Stomach smooth muscle (tissue), 2 donors: ENCODE measurements around the gene CLEC16A.
"Not testable (repeated sequence)": the region's sequence is repeated elsewhere in the genome, so short reads cannot be mapped to it uniquely, and the experiment has no call there.

Source experiments
- H3K27ac ChIP-seq: one replicate; pipeline ENCODE4 v1.7.0; 2013; ENCODE audit warnings: mild to moderate bottlenecking, low read length, inconsistent platforms
- H3K27me3 ChIP-seq, 2 donors: one replicate each; pipeline ENCODE4 v1.7.0; 2013; ENCODE audit warnings: low read length in 2 of 2; ENCODE audit not compliant: insufficient read depth in 2 of 2, control insufficient read depth in 1 of 2
- H3K36me3 ChIP-seq, 2 donors: one replicate each; pipeline ENCODE4 v1.7.0; 2013; ENCODE audit warnings: low read length in 2 of 2; ENCODE audit not compliant: control insufficient read depth in 2 of 2, insufficient read depth in 2 of 2
- H3K4me1 ChIP-seq: one replicate; pipeline ENCODE4 v1.7.0; 2013; ENCODE audit warnings: low read length; ENCODE audit not compliant: control insufficient read depth, insufficient read depth
- H3K4me3 ChIP-seq, 2 donors: one replicate each; pipeline ENCODE4 v1.7.0; 2013; ENCODE audit warnings: low read length in 2 of 2
- H3K9ac ChIP-seq, 2 donors: one replicate each; pipeline ENCODE4 v1.7.0; 2013; ENCODE audit warnings: low read length in 2 of 2, mild to moderate bottlenecking in 1 of 2
- H3K9me3 ChIP-seq, 2 donors: one replicate each; pipeline ENCODE4 v1.7.0; 2013; ENCODE audit warnings: low read length in 2 of 2; ENCODE audit not compliant: control insufficient read depth in 2 of 2
- donor health status: healthy.
- donor health status: Pancreatic carcinoma.

Gene CLEC16A

DNA sequence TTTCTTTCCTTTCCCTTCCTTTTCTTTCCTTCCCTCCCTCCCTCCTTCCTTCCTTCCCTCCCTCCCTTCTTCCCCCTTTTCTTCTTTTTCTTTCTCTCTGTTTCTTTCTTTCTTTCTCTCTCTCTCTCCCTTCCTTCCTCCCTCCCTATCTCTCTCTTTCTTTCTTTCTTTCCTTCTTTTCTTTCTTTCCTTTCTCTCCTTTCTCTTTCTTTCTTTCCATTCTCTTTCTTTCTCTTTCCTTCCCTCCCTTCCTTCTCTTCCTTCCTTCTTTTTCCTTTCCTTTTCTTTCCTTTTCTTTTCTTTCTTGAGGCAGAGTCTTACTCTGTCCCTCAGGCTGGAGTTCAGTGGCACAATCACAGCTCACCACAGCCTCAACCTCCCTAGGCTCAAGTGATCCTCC is 33.1 kb upstream of the CLEC16A start:
- Histone ChIP-seq H3K27ac (no peak overlapping the region), H3K9ac (no peak overlapping the region)

DNA sequence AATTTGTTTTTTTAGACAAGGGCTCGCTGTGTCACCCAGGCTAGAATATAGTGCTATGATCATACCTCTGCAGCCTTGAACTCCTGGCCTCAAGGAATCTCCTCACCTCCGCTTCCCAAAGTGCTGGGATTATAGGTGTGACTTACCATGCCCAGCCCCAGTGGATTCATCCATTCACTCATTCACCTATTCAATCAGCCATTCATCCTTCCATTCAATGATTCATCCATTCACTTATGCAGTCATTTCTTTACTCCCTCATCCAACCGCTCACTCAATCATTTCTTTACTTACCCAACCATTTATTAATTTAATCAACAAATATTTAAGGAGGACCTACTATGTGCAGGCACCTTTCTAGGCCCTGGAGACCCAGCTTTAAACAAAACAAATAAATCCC is 27.8 kb upstream of the CLEC16A start:
- H3K4me3 ChIP-seq = no peak overlapping the region
- no peaks in the 10 kb centered on the region for H3K9me3 ChIP-seq
- no peak overlapping the region for H3K9ac ChIP-seq
- peaks cover 17% of the 10 kb centered on the region for H3K4me1 ChIP-seq
- H3K27ac ChIP-seq = no peak overlapping the region
- no peaks in the 10 kb centered on the region for H3K36me3 ChIP-seq
- no peaks in the 10 kb centered on the region for H3K27me3 ChIP-seq

More for the DNA sequence above, 33.1 kb upstream of the CLEC16A start:
- peaks cover 0 to 2% of the 10 kb centered on the region in 2 donors for H3K9me3 ChIP-seq
- no peaks in the 10 kb centered on the region for H3K27me3 ChIP-seq
- H3K36me3 ChIP-seq = no peaks in the 10 kb centered on the region
- H3K4me3 ChIP-seq = no peak overlapping the region
- H3K4me1 ChIP-seq = no peaks in the 10 kb centered on the region

DNA sequence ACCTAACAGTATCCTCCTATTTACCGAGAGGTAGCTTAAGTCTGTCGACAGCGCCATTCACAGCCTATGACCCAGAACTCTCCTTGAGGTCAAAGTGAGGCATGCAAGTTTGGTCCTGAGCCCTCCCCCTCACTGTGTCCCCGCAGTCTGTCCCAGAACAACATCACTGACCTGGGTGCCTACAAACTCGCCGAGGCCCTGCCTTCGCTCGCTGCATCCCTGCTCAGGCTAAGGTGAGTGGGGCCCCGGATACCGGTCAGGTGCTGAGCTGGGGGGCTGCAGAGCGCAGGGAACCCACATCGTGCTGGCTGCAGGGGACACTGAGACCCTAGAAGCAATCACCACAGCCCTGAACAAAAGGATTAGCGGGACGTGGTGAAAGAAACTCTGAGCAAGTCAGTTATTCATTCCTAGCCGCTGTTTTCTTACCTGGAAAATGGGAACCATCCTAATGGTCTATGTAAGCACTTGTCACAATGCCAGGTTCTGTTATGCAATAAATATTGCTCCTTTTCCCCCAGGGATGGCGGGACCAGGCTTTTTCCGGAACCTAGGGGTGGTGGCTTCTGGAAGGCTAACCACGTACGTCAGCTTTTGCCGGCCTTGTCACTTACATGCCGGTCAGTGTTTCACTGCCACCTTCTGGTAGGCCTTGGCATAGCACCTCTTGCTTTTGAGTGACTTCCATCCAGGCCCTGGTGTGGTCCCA is 25.9 kb upstream of the CLEC16A start:
- Histone ChIP-seq H3K36me3 (no peaks in the 10 kb centered on the region), H3K9me3 (no peaks in the 10 kb centered on the region), H3K4me1 (peaks cover 32% of the 10 kb centered on the region), H3K27me3 (no peaks in the 10 kb centered on the region), H3K9ac (peak overlapping the region in 1 of 2 donors; percentile 71), H3K4me3 (peak overlapping the region in 1 of 2 donors; percentile 71), H3K27ac (no peak overlapping the region)

DNA sequence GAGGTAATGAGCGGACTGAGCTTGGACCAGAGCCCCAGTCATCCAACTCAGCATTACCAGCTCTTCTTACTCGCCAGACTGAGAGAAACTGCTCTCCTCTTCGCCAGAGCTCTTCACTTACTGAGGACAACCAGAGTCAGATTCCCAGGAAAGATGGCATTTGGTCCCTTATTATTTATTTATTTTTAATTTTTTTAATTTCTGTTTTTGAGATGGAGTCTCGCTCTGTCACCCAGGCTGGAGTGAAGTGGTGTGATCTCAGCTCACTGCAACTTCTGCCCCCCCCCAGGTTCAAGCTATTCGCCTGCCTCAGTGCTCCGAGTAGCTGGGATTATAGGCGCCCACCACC is 25.4 kb upstream of the CLEC16A start:
- Histone ChIP-seq H3K9me3 (no peaks in the 10 kb centered on the region), H3K36me3 (no peaks in the 10 kb centered on the region), H3K27me3 (no peaks in the 10 kb centered on the region), H3K27ac (no peak overlapping the region), H3K9ac (peak overlapping the region in 1 of 2 donors; percentile 71), H3K4me3 (peak overlapping the region in 1 of 2 donors; percentile 71), H3K4me1 (peaks cover 37% of the 10 kb centered on the region)

DNA sequence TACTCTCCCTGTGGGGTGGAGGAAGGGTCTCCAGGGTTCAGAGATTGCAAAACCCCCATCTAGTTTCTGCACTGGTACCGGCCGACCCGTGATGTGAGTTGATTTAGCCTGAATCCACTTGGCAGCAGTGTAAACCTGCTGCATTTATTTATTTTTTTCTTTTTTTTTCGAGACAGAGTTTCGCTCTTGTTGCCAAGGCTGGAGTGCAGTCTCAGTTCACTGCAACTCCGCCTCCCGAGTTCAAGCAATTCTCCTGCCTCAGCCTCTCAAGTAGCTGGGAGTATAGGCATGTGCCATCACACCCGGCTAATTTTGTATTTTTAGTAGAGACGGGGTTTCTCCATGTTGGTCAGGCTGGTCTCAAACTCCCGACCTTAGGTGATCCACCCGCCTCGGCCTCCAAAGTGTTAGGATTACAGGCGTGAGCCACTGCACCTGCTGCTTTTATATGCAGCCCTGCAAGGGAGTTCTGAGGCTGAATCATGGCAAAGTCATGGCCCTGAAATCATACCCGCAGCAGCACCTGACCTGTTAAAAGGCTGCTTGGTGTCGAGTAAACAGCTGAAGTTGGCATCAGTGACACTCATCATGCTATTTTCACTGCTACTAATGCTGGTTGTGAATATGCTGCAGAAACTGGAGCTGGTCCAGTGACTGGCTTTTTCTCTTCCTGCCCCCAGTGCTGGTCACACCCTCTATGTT is 23.5 kb upstream of the CLEC16A start:
- H3K9me3 ChIP-seq = no peaks in the 10 kb centered on the region
- no peak overlapping the region for H3K27ac ChIP-seq
- peaks cover 44% of the 10 kb centered on the region for H3K4me1 ChIP-seq
- no peaks in the 10 kb centered on the region for H3K27me3 ChIP-seq
- H3K9ac ChIP-seq = no peak overlapping the region
- peaks cover 8% of the 10 kb centered on the region in 2 donors for H3K36me3 ChIP-seq
- H3K4me3 ChIP-seq = no peak overlapping the region

DNA sequence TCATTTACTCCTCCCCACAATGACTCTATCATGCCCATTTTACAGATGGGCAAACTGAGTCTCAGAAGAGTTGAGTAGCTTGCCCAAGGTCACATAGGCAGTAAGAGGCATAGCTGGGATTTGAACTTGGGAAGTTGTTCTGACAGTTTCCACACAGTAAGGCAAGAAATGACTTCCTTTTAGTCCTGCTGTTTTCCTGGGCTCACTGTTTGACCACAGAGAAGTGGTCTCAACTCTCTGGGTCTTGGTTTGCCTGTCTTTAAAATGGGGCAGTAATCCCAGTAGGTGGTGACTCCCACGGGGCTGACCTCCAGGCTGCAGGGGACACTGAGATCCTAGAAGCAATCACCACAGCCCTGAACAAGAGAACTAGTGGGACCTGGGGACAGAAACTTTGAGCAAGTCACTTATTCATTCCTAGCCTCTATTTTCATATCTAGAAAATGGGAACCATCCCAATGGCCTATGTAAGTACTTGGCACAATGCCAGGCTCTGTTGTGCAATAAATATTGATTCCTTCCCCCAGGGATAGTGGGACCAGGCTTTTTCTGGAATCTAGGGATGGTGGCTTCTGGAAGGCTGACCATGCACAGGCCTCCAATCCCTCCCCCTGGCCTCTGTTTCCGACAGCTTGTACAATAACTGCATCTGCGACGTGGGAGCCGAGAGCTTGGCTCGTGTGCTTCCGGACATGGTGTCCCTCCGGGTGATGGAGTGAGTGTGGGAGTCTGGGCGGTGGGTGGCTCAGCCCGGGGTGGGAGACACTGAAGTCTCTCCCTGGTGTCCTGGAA is 22.6 kb upstream of the CLEC16A start:
- Histone ChIP-seq H3K9me3 (no peaks in the 10 kb centered on the region), H3K27ac (peak overlapping the region; percentile 64), H3K9ac (peak overlapping the region in 1 of 2 donors; percentile 21), H3K36me3 (peaks cover 9 to 14% of the 10 kb centered on the region in 2 donors), H3K27me3 (no peaks in the 10 kb centered on the region), H3K4me3 (no peak overlapping the region), H3K4me1 (peaks cover 44% of the 10 kb centered on the region)

DNA sequence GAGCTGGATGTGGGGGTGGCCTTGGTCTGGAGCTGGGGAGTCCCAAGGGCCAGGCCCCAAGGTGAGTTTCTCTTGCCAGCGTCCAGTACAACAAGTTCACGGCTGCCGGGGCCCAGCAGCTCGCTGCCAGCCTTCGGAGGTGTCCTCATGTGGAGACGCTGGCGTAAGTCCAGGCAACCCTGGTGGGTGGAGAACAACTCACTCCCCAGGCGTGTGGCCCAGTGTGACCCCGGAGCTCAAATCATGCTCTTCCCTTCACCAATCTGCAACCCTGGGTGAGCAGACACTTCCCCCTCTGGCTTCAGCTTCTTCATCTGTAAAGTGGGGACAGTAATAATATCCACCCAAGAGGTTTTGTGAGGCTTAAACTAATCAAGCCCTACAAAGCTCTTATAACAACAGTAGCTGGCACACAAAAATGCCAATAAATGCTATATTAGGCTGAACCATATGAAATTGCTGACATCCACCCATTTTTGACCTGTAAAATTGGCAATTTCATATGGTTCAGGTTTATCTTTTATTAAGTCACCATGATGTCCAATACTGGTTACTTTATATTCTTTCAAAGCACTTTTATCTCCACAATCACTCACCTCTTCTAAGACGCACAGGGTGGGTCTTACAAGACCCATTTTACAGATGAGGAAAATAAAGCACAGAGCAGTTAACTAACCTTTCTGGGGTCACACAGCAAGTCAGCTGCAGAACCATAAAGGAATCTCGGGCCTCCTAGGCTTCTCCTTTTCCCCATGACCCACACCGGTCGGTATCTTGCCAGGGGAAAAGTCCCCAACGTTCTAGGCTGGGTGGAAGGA is 21.8 kb upstream of the CLEC16A start:
- Histone ChIP-seq H3K27me3 (no peaks in the 10 kb centered on the region), H3K9ac (no peak overlapping the region), H3K4me3 (no peak overlapping the region), H3K9me3 (no peaks in the 10 kb centered on the region), H3K27ac (peak overlapping the region; percentile 64), H3K4me1 (peaks cover 44% of the 10 kb centered on the region), H3K36me3 (peaks cover 17 to 22% of the 10 kb centered on the region in 2 donors)

DNA sequence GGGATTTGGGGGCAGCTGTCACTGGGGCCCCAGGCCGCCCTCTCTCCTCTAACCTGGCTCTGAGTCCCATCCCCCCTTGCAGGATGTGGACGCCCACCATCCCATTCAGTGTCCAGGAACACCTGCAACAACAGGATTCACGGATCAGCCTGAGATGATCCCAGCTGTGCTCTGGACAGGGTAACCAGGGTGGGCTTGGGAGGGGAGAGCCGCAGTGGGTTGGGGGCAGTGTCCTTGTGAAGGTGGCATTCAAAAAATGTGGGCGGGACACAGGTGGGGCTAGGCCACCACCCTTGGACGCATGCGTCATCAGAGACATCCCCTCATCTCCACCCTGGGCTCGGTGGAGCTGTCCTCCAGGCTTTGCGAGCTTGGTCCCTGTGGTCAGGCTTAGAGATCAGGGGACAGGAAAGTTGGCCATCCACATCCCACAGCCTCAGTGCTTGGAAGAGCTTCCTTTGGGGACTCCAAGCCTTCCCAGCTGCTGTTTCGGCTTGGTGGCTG is 21.2 kb upstream of the CLEC16A start:
- Histone ChIP-seq H3K27ac (peak overlapping the region; percentile 64), H3K4me1 (peaks cover 41% of the 10 kb centered on the region), H3K9me3 (no peaks in the 10 kb centered on the region), H3K9ac (no peak overlapping the region), H3K4me3 (no peak overlapping the region), H3K36me3 (peaks cover 22 to 29% of the 10 kb centered on the region in 2 donors), H3K27me3 (no peaks in the 10 kb centered on the region)

DNA sequence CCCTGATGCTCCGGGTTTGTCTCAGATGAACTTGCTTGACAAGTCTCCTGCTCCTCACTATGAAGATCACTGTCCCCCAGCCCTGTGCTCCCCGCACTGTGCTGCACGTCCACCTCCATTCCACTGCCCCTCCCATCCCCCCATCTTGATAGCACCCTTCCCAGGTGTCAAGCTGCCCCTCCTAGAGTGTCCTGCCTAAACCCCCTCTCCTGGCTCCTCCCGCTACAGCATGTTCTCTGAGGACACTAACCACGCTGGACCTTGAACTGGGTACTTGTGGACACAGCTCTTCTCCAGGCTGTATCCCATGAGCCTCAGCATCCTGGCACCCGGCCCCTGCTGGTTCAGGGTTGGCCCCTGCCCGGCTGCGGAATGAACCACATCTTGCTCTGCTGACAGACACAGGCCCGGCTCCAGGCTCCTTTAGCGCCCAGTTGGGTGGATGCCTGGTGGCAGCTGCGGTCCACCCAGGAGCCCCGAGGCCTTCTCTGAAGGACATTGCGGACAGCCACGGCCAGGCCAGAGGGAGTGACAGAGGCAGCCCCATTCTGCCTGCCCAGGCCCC is 20.6 kb upstream of the CLEC16A start:
- Histone ChIP-seq H3K27me3 (no peaks in the 10 kb centered on the region), H3K4me1 (peaks cover 36% of the 10 kb centered on the region), H3K4me3 (no peak overlapping the region), H3K9me3 (no peaks in the 10 kb centered on the region), H3K27ac (peak overlapping the region; percentile 64), H3K9ac (no peak overlapping the region), H3K36me3 (peaks cover 22 to 31% of the 10 kb centered on the region in 2 donors)

DNA sequence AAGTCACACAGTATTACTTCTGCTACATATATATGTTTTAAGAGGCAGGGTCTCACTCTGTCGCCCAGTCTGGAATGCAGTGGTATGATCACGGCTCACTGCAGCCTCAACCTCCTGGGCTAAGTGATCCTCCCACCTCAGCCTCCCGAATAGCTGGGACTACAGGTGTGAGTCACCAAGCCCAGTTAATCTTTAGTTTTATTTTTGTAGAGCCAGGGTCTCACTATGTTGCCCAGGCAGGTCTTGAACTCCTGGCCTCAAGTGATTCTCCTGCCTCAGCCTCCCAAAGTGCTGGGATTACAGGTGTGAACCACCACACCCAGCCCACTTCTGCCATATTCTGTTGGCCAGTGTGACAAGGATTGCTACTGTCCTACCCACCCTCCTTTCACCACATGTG is 19.1 kb upstream of the CLEC16A start:
- H3K9me3 ChIP-seq, H3K27ac ChIP-seq, H3K27me3 ChIP-seq, H3K4me3 ChIP-seq, H3K9ac ChIP-seq: not testable (repeated sequence)
- peaks cover 27 to 33% of the 10 kb centered on the region in 2 donors for H3K36me3 ChIP-seq
- H3K4me1 ChIP-seq = peaks cover 37% of the 10 kb centered on the region
